ENCODE data around the gene GPD1.

DNA sequence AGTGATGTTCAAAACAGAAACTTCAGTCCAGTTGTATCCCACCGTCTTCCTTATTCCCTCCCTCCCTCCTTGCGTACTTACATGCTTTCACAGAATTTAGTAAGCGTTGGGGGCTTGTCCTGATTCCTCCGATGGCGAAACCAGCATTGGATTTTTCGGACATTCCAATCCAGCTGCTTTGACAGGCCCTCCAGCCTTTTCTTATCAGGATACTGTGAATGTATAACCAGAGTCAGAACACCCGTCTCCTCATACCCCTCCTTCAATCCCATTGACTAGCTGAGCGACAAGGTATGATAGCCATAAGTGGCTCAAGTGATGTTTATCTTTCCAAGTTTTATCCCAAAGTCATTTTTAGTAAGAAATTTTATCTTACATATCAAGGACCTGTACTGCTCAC is 39.2 kb downstream of the GPD1 start:
- TF ChIP-seq, protein P1, sequence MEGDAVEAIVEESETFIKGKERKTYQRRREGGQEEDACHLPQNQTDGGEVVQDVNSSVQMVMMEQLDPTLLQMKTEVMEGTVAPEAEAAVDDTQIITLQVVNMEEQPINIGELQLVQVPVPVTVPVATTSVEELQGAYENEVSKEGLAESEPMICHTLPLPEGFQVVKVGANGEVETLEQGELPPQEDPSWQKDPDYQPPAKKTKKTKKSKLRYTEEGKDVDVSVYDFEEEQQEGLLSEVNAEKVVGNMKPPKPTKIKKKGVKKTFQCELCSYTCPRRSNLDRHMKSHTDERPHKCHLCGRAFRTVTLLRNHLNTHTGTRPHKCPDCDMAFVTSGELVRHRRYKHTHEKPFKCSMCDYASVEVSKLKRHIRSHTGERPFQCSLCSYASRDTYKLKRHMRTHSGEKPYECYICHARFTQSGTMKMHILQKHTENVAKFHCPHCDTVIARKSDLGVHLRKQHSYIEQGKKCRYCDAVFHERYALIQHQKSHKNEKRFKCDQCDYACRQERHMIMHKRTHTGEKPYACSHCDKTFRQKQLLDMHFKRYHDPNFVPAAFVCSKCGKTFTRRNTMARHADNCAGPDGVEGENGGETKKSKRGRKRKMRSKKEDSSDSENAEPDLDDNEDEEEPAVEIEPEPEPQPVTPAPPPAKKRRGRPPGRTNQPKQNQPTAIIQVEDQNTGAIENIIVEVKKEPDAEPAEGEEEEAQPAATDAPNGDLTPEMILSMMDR (IDR thresholded peaks at IDR 0.05) = no peak
- no peak for TF ChIP-seq POLR2AphosphoS5 (IDR thresholded peaks at IDR 0.05; ENCODE audit: insufficient read depth in 1 of 2, low read depth in 1 of 2)
